Lower leg skin (tissue), 4 donors: Measurements from ENCODE around the gene ZNF397. TPM values are rescaled to one million over a fixed set of nuclear protein-coding genes. Genes with fewer than 3 reads are reported as not detected.

ENCODE experiments used
- DNase-seq, 2 donors: peaks; one replicate each; pipeline ENCODE4 v3.0.0-alpha.2; 2019; ENCODE audit warnings: low spot score in 2 of 2
- H3K4me3 ChIP-seq: fragments of 200-600 bp; sonication (generic); 2 replicates; pipeline ENCODE4 v1.5.1; 2017; ENCODE audit warnings: mild to moderate bottlenecking, low read depth; ENCODE audit not compliant: poor library complexity, severe bottlenecking
- CTCF ChIP-seq, 3 donors: fragments of 450-650 bp; IDR thresholded peaks; one replicate each; pipeline ENCODE4 v1.5.1; 2016; ENCODE audit warnings: antibody characterized with exemption in 3 of 3, mild to moderate bottlenecking in 3 of 3, moderate library complexity in 2 of 3
- POLR2A ChIP-seq, 2 donors: fragments of 450-650 bp; IDR thresholded peaks; one replicate each; pipeline ENCODE4 v1.6.1; 2016 to 2017; ENCODE audit warnings: antibody characterized with exemption in 2 of 2, mild to moderate bottlenecking in 1 of 2, moderate library complexity in 1 of 2
- WGBS, 2 donors: methylation state at CpG; one replicate each; pipeline ENCODE4 v1.1.5; 2018; 5-methylcytosine and 5-hydroxymethylcytosine counted together
- intact Hi-C: fragments of 100-400 bp; cut with DNase I; formaldehyde crosslinking; loops from one replicate; pipeline ENCODE4 v1.15.0; 2023; ENCODE audit warnings: low total_unique reads
- total RNA-seq, 4 donors: library from RNA; depleted of rRNA; stranded (reverse); fragments of >200 nt; gene quantifications; one replicate each; pipeline ENCODE4 v1.1.0, GENCODE V29; 2016

Gene ZNF397
- total RNA-seq, 4 donors from 2014 or later = 13.2 to 26.9 (median 19.5) TPM

- H3K4me3 ChIP-seq = no peak overlapping the region
- intact Hi-C loops = loop anchor here (10.0 kb wide), 1 partner anchor 98 kb away; the partner anchor contains the start of gene ZNF24
- no peak for DNase-seq
- no peak for TF ChIP-seq CTCF (IDR thresholded peaks at IDR 0.05)
- TF ChIP-seq POLR2A (IDR thresholded peaks at IDR 0.05) = no peak
Measured at GRCh38 chr18:35246831-35247230, 6.0 kb downstream of the ZNF397 start.

GRCh38 chr18:35247412-35248249, 6.8 kb downstream of the ZNF397 start:
- TF ChIP-seq CTCF (IDR thresholded peaks at IDR 0.05) (no peak), POLR2A (IDR thresholded peaks at IDR 0.05) (no peak)
- H3K4me3 ChIP-seq = no peak overlapping the region
- DNase-seq = no peak
- intact Hi-C loops = loop anchor here (10.0 kb wide), 1 partner anchor 97 kb away; the partner anchor contains the start of gene ZNF24
- WGBS, 2 donors = 93% methylated on average over 14 of the region's 14 CpGs

DNA sequence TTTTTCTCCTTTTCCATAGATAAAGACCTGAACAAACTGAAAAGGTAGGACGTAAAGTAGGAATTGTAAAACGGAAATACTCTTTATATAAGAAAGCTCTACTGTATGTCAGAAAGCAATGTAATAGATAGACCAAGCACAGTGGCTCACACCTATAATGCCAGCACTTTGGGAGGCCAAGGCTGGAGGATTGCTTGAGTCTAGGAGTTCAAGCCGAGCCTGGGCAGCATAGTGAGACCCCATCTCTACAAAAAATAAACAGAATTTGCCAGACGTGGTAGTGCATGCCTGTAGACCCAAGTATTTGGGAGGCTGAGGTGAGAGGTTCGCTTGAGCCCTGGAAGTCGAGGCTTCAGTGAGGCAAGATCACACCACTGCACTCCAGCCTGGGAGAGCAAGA, 7.6 kb downstream of the ZNF397 start:
- 95 to 98% methylated on average over 6 of the region's 6 CpGs for WGBS, 2 donors
- TF ChIP-seq POLR2A (IDR thresholded peaks at IDR 0.05) = no peak
- no peak for TF ChIP-seq CTCF (IDR thresholded peaks at IDR 0.05)
- H3K4me3 ChIP-seq = no peak overlapping the region
- intact Hi-C loops = loop anchor here (10.0 kb wide), 1 partner anchor 96 kb away; the partner anchor contains the start of gene ZNF24
- no peak for DNase-seq

GRCh38 chr18:35252466-35252865, 11.6 kb downstream of the ZNF397 start:
- no peak overlapping the region for H3K4me3 ChIP-seq
- no peak for DNase-seq
- intact Hi-C loops = no loop called here
- TF ChIP-seq CTCF (IDR thresholded peaks at IDR 0.05) (no peak), POLR2A (IDR thresholded peaks at IDR 0.05) (no peak)
- WGBS, 2 donors = 100% methylated on average over 1 of the region's 1 CpG

- 87 to 93% methylated on average over 4 of the region's 4 CpGs for WGBS, 2 donors
- TF ChIP-seq CTCF (IDR thresholded peaks at IDR 0.05) = no peak
- TF ChIP-seq POLR2A (IDR thresholded peaks at IDR 0.05) = no peak
- no peak overlapping the region for H3K4me3 ChIP-seq
- intact Hi-C loops = no loop called here
- DNase-seq = no peak
Measured at GRCh38 chr18:35253655-35254287, 12.9 kb downstream of the ZNF397 start.
